ENCODE results near the gene ZNF236.
"Not testable (repeated sequence)": the region's sequence is repeated elsewhere in the genome, so short reads cannot be mapped to it uniquely, and the experiment has no call there.

ZNF236 gene

DNA sequence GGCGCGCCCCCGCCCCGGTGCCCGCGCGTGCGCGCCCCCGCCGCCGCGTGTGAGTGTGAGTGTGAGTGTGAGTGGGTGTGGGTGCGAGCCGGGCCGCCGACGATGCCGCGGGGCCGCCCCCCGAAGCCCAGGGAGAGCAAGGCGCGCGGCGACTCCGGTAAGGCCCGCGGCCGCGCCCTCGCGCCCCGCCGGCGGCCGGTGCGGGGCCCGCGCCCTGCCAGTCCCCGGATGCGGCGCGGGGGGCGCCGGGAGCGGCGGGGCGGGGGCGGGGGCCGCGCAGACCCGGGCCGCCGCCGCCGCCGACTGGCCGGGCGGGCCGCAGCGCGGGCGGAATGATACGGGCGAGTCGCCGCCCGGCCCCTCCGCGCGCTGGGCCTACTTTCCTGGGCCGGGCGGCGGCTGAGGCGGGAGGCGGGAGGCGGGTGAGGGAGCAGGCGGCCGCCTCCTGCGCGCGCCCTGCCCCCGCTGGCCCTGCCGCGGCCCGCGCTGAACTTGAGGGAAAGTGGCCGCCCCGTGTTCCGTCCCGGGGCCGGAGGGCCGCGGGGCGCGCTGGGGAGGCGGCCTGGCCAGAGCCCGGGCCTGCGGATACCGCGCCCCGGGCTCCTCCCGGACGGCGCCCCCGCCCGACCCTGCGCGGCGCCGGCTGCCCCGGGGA is at the start of gene ZNF236:
Gene ZNF236 (plus strand): TSS at position 52 of the 655 bp plus-strand sequence. CDS start 51 bp downstream, at position 103.
- DNase-seq (ENCODE audit: low read depth in 2 of 2): peak; percentile 41 to 48

DNA sequence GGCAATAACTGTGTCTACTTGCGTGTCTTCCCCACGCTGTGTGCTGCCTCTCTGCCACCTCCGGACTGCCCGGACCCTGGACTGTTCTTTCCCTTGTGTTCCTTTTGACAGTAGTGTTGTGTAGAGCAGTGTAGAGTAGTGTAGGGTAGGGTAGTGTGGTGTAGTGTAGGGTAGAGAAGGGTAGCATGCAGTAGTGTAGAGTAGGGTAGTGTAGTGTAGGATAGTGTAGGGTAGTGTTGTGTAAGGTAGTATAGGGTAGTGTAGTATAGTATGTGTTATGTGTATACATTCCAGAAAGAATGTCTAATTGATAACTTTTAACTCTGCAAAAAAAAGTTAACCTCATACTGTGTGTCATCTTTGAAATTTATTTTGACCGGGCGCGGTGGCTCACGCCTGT is 49.7 kb upstream of the ZNF236 start:
- no peak for DNase-seq (ENCODE audit: low read depth in 2 of 2)

DNA sequence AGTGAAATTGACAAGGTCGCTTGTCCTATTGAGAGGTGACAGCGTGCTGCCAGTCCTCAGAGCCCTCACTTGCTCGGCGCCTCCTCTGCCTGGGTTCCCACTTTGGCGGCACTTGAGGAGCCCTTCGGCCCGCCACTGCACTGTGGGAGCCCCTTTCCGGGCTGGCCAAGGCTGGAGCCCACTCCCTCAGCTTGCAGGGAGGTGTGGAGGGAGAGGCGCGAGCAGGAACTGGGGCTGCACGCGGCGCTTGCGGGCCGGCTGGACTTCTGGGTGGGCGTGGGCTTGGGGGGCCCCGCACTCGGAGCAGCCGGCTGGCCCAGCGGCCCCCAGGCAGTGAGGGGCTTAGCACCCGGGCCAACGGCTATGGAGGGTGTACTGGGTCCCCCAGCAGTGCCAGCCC is 45.3 kb upstream of the ZNF236 start:
- DNase-seq (ENCODE audit: low read depth in 2 of 2): not testable (repeated sequence)

DNA sequence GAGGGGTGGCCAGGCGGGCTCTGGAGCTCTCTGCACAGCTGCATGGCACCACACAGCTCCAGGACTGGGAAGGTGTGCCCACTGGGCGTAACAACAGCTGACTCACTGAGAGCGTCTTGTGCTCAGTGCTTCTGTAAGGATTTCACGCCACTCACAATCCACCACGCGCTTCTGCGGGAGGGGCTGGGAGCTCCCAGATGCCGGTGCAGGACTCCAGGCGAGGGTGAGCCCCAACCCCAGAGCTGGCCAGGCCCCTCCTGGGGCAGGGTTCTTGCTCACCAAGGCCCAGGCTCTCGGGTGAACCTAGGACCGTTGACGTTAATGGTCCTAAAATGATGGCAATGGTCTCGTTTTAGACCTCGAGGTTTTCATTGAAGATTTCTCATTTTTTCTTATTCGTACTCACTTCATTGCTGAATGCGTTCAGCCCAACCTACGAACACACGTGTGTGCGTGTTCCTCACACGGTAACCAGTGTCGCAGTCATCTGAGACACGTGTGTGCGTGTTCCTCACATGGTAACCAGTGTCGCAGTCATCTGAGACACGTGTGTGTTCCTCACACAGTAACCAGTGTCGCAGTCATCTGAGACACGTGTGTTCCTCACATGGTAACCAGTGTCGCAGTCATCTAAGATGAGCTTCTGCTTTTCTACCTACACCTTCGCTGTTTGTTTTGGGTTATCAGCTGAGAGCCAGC is 38.4 kb upstream of the ZNF236 start:
- no peak for DNase-seq (ENCODE audit: low read depth in 2 of 2)

DNA sequence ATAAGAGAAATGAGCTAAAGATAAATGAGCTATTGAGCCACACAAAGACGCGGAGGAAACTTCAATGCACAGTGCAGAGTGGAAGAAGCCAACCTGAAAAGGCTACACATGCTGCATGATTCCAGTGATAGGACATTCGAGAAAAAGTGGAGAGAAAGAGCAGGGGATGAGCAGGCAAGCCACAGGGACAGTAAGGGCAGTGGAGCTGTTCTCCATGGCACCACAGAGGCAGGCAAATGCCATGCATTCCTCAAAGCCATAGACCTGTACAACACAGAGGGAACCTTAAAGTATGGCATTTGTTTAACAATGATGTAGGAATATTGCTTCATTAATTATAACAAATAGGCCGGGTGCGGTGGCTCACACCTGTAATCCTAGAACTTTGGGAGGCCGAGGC is 36.5 kb upstream of the ZNF236 start:
- DNase-seq (ENCODE audit: low read depth in 2 of 2): no peak

DNA sequence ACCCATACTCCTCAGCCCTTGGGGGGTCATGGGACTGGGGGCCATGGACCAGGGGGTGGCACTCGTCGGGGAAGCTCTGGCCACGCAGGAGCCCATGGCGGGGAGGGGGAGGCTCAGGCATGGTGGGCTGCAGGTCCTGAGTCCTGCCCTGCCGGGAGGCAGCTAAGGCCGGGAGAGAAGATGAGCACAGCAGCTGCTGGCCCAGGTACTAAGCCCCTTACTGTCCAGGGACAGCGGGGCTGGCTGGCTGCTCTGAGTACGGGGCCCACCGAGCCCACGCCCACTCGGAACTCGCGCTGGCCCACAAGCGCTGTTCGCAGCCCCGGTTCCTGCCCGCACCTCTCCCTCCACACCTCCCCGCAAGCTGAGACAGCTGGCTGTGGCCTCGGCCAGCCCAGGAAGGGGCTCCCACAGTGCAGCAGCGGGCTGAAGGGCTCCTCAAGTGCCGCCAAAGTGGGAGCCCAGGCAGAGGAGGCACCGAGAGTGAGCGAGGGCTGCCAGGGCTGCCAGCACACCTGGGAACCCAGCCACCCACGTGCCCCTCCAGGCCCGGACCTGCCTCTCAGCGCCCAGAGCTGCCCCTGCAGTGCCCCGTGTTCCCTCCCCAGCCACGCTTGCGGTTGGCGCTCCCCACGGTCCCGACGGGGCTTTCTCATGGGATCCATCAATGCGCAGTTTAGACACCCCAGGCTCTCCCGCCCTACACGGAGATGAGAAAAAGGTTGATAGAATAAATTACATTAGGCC is 33.6 kb upstream of the ZNF236 start:
- DNase-seq (ENCODE audit: low read depth in 2 of 2): no peak

DNA sequence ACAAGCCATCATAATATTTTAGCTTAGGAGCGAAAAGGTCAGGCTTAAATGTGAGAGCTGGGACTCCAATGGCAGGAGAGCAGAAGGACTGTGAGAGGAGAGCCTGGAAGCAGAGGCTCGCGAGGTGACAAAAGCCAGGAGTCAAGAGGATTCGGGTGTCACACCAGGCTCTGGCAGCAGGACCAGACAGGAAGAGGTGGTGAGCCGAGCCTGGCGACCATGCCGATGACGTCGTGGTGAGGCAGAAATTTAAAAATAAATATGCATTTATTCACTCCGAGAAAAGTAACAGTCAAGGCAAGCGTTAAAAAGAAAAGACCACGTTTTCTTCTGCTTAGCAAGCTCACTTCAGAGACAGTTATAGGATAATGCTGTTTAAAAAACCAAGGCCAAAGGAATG is 31.3 kb upstream of the ZNF236 start:
- DNase-seq (ENCODE audit: low read depth in 2 of 2): no peak

DNA sequence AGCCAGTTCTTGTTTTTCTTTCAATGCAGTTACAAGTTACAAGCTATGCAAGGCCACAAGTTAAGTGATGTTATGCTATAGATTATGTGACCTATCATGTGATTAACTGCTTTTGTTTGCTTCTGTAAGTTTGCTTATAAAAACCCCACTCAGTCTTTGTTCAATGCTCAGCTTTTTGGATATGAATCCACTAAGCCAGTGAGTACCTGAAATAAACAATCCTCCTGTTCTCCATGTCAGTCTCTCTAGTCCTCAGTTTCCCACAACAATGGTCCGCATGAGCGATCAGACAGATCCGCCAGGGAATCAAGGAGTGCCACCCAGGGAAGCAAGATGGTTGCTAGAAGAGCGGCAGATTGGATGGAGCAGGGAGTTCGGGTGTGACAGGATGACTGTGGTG is 30.7 kb upstream of the ZNF236 start:
- no peak for DNase-seq (ENCODE audit: low read depth in 2 of 2)

DNA sequence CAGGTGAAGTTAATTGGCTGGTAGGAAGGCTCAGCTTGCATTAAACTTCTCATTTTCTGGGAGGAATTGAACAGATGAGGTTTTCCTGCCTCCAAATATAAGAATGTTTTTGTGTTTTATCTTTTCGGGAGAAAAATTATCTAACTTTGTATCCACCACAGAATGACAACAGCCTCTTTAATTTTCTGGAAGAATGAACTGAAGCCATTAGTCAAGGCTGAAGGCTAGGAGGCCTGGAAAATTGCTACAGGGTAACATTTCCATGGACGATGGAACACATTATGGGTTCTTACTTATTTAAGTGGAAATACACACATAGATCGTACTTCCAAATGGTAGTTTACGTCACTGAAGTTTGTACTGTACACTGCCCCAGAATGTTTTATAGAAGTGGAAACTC is 28.0 kb upstream of the ZNF236 start:
- DNase-seq (ENCODE audit: low read depth in 2 of 2): no peak

DNA sequence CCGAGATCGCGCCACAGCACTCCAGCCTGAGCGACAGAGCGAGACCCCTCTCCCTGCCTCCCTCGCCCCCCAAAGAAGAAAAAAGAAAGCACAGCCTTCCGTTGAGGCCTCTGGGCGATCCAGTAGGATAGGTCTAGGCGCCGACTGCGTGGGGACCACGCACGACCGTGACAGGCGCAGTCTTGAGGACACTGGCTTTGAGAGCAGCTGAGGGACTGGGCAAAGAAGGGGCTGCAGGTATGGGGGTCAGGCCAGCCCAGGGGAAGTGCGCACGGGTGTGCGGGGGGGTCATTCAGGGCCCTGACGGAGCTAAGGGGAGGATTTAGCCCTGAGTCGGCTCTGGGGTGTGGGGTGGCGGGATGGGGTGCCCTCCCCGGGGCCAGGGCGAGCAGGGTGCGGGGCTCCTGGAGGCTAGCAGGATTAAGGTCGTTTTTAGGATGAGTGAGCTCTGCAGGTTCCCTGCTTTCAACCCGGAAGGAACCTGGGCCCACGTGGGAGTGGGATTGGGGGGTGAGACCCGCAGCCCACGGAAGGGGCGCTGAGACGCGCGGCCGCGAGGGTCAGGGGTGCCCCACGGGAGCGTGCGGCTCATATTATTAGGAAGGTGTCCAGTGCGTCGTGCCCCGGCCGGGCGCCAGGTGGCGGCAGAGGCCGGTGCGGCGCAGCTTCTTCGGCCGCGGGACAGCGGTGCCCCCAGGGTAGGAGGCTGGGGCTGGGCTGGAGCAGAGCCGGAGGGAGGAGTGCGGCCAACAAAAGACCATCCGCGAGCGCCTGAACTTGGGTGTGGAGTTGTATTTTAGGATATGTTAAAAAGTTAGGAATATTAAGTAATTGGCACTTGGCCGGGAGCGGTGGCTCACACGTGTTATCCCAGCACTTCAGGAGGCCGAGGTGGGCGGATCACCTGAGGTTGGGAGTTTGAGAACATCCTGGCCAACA is 20.5 kb upstream of the ZNF236 start:
- peak in 1 of 2 experiments; percentile 38 for DNase-seq (ENCODE audit: low read depth in 2 of 2)

DNA sequence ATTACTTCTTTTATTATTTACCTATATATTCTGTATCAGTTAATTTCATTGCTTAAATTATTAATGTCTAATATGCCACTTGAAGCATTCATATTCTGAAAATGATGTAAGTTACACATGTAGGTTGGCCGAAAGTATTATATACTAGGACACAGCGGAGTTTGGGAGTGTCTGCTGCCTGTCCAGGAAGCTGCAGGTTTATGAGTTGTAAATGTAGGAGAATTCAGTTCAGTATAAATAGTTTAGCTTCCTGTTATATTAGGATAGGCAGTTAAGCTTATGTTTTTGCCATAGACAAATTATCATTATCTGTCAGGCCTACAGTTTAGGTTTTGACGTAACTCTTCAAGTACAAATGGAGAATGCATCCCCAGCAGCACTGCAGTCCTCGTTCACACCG is 18.9 kb upstream of the ZNF236 start:
- DNase-seq (ENCODE audit: low read depth in 2 of 2): no peak

DNA sequence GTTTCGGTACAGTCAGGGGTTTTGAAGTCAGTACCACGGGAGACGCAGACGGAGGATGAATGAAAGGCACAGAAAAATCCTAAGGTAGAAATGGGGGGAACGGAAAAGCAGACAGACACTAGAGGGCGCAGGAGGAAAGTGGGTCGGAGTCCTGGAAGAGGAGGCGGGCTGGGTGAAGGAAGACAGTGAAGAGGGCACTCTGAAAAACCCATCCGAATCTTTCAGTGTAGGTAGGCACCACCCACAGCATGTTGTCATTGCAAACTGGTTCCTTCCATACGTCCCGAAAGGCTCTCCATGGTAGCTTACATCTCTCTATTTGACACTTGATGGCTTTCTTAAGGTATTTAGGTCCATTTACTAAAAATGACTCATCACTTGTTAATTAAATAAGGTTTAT is 18.5 kb upstream of the ZNF236 start:
- DNase-seq (ENCODE audit: low read depth in 2 of 2): peak; percentile 49 to 74

DNA sequence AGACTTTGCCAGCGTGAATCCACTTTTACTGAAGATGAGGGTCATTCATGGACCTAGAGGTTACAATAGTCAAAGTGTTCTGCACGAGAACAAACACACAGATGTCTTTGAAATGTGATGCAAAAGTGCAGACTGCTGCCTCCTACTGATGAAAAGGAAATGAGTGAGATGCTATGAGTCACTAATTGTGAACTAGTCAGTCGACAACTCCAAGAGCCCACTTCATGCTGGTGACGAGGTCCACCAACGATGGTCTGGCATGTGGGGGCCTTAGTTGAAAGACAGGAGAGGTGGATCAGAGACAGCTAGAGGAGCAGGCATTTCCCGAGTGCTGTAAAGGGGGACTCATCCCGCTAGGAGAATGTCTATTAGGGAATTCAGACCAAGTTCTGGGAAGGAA is 17.1 kb upstream of the ZNF236 start:
- DNase-seq (ENCODE audit: low read depth in 2 of 2): no peak

DNA sequence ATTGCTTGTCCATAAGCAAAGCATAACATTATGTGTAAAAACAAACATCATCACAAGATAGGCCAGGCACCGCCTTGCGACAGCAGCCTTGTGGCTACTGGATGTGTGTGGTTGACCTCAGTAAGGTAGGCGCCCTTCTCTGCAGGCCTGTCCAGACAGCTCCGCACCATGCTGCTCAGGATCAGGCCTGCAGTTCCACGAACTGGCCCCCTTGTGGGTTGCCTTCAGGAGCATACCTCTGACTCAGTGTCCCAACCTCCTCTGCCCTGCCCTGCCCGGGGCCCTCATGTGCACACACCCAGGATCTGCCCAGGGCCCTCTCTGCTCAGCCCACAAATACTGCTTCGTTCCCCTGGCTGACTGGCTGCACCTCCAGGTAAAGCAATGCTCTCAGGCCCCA is 16.1 kb upstream of the ZNF236 start:
- DNase-seq (ENCODE audit: low read depth in 2 of 2): no peak

DNA sequence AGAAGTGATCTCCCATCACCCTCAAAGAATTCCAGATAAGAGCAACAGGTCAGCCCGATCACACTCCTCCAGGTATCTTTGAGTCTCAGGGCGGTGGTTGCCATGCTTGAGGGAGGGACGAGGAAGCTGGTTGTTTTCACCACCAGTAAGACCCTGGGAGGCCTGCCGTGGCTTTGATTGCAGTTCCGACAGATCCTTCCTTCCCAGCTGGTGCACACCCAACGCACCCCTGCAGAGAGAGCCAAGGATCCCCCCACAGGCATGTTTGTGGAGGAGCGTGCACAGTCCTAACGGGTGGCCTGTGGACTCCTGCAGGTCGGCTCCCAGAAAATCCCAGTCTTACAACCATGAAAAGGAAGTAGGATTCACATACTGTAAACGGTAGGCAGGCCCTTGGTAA is 13.8 kb upstream of the ZNF236 start:
- no peak for DNase-seq (ENCODE audit: low read depth in 2 of 2)

DNA sequence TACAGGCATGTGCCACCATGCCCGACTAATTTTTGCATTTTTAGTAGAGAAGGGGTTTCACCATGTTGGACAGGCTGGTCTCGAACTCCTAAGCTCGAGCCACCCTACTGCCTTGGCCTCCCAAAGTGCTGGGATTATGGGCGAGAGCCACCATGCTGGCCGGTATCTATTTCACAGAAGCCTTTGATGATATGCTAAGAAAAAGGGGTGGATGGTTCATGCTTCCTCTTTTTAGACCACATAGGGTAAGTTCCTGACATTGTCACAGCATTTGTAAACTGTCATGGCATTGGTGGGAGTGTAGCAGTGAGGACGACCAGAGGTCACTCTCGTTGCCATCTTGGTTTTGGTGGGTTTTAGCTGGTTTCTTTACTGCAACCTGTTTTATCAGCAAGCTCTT is 10.8 kb upstream of the ZNF236 start:
- not testable (repeated sequence) for DNase-seq (ENCODE audit: low read depth in 2 of 2)

DNA sequence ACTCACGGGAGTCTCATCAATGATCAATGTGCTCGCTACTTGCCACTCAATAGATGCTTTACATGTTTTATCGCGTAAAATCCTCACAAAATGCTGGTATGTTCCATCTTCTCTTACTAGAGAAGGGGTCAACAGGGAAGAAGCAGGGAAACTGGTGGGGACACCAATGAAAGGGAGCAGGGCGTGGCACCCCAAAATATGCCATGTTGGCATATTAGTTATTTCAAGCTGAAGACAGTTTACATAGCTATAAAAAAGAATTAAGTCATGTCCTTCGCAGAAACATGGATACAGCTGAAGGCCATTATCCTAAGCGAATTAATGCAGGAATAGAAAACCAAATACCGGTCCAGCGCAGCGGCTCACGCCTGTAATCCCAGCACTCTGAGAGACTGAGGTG is 8.1 kb upstream of the ZNF236 start:
- no peak for DNase-seq (ENCODE audit: low read depth in 2 of 2)

DNA sequence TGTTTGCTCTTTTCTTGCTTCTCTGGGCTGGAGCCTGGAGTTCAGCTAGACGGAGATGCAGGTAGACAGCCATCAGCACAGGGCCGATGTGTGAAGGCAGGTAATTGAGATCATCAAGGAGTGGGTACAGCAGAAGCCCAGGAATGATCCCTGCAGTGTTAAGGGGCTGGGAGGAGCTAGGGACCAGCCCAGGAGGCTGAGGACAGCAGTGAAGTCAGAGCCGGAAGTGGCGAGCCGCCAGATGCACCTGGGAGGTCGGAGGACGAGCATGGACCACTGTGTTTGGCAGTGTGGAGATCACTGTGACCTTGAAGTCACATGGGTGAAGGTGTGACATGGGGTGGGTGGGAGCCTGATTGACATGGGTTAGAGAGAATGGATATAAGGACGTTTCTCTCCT is 6.2 kb upstream of the ZNF236 start:
- DNase-seq (ENCODE audit: low read depth in 2 of 2): no peak

DNA sequence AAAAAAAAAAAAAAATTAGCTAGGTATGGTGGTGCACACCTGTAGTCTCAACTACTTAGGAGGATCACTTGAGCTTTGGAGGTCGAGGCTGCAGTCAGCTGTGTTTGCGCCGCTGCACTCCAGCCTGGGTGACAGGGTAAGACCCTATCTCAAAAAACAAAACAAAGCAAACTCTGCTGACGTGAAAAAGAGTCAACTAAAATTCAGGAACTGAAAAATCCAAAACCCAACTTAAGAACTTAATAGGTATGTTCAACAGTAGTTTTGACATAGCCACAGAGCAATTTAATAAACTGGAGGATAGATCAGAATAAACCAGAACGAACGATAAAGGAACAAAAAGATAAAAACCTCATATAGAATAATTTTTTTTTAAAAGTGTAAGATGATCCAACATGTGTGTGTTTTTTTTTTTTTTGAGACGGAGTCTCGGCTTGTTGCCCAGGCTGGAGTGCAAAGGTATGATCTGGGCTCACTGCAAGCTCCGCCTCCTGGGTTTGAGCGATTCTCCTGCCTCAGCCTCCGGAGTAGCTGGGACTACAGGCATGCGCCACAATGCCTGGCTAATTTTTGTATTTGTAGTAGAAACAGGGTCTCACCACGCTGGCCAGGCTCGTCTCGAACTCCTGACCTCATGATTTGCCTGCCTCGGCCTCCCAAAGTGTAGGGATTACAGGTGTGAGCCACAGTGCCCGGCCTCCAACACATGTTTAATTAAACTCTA is 4.3 kb upstream of the ZNF236 start:
- DNase-seq (ENCODE audit: low read depth in 2 of 2): no peak

DNA sequence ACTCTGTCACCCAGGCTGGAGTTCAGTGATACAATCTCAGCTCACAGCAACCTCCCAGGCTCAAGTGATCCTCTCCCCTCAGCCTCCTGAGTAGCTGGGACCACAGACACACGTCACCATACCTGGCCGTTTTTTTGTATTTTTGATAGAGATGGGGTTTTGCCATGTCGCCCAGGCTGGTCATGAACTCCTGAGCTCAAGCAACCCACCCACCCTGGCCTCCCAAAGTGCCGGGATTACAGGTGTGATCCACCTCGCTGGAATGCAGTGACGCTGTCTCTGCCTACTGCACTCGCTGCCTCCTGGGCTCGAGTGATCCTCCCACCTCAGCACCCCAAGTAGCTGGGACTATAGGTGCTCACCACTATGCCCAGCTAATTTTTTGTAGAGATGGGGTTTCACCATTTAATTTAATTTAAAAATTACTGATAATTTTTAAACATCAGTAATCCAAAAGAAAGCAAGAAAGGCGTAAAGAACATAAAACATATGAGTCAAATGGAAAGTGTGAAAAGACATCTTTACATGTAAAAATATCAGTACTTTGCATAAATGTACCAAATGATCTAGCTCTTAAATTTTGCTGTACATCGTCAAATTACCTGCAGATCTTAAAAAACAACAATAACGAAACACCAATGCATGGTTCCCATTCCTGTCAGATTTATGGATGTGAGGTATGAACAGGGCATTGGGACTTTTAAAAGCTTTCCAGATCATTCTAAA is 2.8 kb upstream of the ZNF236 start:
- DNase-seq (ENCODE audit: low read depth in 2 of 2): no peak

All from stimulated activated CD4-positive, alpha-beta T cell treated with anti-CD3 and anti-CD28 coated beads, Interleukin-12 subunit alpha, Interleukin-12 subunit beta, amount 100 ng/mL, for 24 hours (primary cell).